Glomerular visceral epithelial cell (primary cell): Measurements from ENCODE around the gene CALN1.
"Not testable (repeated sequence)": the region's sequence is repeated elsewhere in the genome, so short reads cannot be mapped to it uniquely, and the experiment has no call there.

Source experiments
- DNase-seq: peaks from one replicate; pipeline ENCODE4 v3.0.0-alpha.2; 2016; ENCODE audit errors: extremely low spot score

CALN1 gene

DNA sequence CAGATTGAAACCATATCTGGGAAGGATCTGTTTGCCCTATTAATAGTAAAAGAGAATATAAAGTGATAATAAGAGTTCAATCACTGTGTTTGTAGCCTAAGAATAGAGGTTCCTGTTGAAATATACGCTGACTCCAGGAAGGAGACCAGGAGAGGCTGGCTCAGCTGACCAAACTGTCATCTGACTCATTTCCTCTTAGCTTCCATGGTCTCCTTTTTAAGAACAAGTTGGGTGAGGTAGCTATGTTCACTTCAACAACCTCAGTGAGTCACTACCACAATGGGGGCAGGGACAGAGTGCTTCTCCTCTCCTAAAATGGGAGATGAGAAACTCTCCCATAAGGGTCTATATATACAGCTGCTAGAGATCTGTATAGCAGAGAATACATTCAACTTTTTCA, 543.3 kb downstream of the CALN1 start:
- DNase-seq = no peak

DNA sequence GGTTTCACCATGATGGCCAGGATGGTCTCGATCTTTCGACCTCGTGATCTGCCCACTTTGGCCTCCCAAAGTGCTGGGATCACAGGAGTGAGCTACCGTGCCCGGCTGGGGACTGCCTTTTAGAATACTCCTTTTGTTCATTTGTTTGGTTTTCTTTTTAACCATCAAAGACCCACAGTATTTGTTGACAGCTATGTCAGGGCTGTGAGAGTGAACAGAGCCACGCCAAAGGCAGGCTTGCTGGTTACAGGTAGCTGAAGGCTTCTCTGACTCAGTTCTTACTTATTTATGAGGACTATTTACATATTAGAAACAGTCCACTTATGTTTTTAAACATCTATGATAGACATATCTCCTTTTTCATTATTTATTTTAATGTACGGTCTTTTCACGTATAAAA, 544.5 kb downstream of the CALN1 start:
- DNase-seq = no peak

DNA sequence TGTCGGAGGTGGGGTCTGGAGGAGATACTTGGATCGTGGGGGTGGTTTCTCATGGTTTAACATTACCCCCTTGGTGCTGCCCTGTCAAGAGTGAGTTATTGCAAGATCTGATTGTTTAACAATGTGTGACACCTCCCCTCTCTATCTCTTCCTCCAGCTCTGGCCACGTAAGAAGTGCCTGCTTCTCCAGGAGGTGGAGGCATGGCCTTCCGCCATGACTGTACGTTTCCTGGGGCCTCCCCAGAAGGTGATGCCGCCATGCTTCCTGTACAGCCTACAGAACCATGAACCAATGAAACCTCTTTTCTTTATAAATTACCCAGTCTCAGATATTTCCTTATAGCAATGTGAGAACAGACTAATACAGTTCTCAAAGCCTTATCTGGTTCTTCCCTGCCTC, 547.0 kb downstream of the CALN1 start:
- DNase-seq = no peak

DNA sequence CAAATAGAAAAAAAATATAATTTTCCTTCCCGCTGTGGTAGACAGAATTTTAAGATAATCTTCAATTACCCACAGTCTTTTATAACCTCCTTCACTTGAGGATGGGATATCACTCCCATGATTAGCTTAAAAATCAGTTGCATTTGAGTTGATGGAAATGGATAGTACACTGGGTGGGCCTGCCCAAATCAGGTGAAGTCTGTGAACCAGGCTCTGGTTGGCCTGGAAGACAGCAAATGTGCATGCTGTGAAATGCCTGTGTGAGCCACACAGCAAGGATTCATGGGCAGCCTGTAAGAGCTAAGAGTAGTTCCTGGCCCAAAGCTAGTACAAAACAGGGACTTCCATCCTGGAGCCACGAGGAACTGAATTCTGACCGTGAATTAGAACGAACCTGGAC, 548.0 kb downstream of the CALN1 start:
- DNase-seq = no peak

DNA sequence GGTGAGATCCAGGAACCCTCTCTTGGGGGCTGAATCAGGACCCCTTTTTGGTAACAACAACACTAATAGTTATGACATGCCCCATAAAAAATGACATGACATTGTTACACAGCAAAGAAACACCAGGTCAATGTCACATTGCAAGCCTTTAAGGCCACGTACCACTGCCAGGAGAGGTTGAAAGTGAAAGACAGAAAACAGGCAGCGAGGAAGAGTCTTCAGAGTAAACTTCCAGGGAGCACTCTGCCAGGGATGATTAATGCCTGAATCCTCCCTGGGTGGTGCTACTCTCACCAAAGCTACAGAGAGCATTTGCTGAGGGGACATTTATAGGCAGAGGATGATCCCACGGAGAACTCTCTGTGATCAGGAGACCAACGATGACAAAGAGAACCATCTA, 551.6 kb downstream of the CALN1 start:
- DNase-seq = no peak

DNA sequence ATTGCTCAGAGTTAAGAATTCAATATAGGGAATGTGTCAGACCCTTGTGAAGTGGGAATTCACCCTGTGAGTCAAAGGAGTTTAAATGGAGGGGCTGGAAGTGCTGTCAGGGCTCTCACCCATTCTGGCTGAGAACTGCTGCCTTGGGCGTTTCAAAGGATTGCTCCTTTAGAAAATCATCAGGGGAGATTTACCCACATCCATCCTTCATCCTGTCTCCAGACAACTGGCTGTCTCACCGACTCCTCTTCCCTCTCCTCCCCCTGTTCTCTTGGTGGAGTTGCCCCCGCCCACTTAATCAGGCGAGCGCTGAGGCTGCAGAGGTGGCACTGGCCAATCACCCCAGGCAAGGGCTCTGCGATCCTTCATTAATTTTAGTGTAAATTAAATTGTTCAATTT, 554.8 kb downstream of the CALN1 start:
- DNase-seq = no peak

DNA sequence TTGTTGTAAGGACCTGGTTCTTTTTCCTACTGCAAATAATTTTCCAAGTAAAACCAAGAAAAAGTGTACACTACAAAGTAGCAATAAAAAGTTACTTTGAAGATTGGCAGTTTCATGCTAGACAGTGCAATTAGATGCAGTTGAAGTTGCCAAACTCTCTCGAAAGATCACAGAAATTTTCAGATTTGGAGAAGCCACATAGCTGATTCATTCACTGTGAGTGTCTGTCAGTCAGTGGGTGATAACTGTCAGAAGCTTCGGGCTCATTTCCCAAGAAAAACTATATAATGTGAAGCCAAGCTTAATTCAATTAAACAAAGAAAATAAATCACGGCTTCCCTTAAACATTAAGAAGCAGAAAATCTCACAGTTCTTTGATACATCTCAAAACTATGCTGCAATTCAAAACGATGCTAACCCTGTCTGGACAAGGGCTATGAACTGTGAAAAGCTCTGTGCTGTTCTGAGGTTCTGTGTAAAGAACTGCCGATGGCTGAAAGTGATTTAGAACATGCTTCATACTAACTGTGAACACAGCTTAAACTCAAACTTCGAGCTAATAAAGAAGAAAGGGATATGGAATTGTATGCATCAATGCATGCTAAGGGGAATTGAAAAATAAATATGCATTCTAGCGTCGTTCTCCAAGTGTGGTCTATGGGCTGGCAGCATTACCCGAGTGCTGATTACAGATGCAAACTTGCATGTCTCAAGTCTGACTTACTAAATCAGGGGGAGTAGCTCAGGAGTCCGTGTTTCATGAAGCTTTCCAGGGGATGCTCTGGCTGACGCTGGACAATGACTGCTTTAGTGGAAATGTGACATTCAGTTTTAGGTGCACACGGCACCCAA, 557.4 kb downstream of the CALN1 start:
- no peak for DNase-seq

DNA sequence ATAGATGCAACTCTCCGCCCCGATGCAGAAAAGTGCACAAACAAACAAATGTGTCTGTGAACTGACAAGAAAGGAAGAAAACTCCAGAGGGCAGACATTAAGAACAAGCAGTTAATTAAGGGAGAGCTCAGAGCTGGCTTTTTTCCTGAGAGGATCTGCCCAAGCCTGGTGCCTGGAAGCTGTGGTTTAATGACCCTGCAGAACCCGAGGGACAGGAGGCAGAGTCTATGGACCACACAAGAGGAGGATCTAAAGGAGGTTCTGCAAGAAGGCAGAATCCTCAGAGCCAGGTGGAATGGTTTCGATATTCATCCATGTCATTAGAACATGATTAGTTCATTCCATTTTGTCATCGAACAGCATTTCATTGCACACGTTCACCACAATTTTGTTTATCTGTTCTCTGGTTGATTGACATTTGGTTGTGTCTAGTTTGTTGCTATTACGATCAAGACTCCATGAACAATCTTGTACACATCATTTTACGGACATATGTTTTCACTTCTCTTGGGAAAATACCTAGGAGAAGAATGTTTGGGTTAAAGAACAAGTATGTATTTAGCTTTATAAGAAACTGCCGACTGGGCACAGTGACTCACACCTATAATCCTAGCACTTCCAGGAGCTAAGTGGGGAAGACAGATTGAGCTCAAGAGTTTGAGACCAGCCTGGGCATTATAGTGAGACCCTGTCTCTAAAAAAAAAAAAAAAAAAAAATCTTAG, 560.2 kb downstream of the CALN1 start:
- DNase-seq = no peak

DNA sequence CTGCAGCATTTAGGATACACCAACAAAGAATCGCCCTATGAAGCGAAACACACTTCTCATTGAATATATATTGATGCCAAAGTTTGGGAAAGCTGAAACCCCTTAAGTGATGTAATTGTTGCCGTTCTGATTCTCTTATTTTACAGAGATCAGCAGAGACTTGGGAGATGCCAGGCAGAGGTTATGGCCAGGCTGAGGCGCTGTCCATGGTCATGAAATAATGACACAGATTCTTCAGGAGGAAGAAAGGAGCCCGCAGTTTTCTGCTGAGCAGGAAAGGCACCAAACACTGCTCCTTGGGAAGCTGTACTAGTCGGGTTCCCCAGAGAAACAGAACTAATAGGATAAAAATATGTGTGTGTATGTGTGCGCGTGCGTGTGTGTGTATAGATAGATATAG, 566.0 kb downstream of the CALN1 start:
- no peak for DNase-seq

DNA sequence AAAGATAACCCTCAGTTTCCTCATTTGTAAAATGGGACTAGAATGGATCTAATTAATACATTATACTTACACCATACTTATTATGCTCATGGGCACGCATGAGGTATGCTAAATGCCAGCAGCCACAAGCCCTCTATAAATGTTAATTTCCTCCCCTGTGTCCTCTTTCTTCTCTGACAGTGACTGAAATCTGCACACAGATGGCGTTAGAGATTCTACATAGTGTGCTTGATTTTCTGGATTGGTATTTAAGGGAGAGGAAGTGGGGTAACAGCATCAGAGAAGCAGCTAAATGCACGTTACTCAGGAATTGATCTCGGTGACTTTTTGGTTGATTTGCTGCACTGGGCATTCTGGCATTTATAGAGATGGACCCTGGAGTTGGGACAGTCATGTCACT, 568.5 kb downstream of the CALN1 start:
- DNase-seq = no peak

DNA sequence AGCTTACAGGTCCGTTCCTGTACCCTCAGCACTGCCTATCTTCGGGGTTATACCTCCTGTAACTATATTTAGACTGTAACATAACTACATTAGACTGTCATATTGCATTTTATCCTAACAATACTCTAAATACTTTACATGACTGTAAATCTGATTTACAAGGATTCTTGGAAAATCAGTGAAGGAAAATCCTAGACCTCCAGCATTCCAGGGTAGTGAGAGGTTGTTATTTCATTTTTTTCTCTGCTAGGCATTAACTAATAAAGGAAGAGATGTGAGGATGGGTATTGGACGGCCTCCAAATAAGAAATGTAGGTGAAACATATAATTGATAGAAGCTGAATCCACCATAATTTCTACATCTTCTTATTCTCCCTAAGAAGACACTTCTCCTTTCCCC, 569.4 kb downstream of the CALN1 start:
- DNase-seq = no peak

DNA sequence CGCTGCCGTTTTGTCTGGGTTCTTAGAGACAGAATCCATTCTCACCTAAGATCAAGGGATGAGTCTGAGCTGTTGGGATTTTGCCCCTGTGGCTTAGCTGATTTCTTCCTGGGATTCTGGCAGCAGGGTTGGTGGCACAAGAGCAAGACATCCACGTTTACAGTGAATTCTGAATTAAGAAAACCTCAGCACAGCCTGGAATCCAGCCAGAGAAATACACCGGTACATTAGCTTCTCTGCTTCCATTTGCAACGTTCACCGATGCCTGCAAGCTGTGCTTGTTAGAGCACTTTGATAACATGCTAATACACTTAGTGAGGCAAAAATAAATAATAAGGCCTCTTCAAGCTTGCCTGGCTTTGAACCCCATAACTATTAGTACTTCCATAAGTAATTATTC, 569.8 kb downstream of the CALN1 start:
- DNase-seq = no peak

DNA sequence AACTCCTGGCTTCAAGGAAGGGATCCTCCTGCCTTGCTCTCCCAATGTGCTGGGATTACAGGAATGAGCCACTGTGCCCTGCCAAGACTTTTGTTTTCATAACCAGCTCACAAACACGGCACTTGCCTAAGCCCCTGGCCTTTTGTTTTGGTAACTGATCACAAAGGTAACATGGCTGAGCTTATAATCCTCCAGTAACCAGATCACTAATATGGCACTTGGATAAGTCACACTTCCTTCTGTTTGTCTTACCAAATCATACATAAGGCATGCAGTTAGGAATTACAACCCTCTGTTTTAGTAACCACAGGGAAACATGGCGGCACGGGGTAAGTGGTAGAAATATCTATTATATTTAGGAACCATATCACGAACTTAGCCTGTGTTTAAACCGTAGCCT, 577.1 kb downstream of the CALN1 start:
- no peak for DNase-seq

DNA sequence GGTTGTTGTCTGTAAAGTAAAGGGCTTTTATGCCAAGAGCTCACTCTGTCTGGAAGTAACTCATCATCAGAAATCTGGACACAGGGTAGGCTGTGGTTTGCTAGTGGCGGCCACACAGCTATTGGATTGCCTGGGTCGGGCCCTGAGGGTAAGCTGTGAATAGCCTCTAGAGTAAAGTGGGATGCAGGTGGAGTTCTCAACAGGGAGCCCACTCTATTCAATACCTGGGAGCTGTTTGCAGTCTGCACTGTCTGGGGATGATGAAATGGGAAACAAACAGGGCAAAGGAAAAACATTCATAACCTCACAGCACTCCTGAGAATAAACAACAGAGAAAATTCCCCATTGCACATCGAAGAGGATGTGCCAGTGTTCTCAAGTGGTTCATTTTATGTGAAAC, 582.6 kb downstream of the CALN1 start:
- no peak for DNase-seq

DNA sequence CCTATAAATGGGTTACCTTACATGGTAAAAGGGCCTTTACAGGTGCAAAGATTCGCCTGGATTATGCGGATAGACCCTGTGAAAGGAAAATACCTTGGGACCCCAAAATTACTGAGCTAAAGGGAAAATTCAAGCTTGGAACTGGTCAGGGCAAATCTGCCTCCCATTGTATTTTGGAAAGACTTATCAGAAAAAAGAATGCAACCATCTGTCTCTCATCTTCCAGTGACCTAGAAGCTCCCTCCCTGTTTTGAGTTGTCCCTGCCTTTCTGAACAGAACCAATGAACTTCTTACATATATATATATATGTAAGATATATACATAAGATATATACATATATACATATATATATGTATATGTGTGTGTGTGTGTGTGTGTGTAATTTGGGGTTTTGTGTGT, 583.8 kb downstream of the CALN1 start:
- no peak for DNase-seq

DNA sequence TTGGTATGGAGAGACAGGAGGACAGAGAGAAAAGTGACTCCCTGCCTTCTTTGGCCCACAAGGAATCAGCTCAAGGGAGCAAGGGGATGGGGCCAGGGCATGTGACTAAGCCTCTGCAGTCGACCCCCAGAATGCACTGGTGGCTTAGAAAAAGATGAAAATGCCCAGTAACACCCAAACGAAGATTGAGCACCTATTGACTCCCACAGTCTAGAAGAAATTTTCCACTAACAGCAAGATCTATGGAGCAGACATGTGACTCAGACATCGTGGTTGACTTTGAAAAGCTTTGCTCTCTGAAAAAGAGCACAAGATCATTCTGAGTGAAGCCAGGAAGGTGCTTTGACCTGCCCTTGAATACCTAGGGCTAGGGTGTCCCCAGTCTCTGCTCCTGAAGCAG, 586.0 kb downstream of the CALN1 start:
- DNase-seq = no peak

DNA sequence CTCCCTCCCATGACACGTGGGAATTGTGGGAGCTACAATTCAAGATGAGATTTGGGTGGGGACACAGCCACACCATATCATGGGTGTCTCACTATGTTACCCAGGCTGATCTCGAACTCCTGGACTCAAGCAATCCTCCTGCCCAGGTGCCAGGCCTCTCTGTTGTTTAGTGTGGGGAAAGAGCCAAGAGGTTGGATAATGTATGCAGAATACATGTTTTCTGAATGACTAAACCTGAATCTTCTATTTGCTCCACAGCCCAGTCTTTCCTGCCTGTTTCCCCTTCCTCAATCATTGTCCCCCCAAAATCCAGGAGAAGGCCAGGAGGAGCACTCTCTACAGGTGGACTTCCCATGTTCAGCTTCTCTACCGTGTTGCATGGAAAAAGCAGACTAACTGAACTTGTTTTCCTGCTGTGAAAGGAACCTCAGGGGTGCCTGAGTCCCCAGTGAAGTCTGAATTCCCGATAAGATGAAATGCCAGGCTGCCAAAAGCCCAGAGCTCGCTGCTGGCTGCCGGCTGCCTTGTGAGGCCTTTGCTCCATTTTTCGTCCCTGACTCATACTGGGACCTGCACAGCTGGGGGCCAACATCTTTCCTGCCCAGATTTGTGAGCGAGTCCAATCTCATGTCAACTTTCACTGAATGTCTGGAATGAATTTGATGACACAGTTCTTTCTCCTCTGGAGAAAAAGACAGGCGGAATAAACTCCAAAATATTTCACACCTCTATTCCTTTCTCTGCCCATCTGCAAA, 588.0 kb downstream of the CALN1 start:
- no peak for DNase-seq

DNA sequence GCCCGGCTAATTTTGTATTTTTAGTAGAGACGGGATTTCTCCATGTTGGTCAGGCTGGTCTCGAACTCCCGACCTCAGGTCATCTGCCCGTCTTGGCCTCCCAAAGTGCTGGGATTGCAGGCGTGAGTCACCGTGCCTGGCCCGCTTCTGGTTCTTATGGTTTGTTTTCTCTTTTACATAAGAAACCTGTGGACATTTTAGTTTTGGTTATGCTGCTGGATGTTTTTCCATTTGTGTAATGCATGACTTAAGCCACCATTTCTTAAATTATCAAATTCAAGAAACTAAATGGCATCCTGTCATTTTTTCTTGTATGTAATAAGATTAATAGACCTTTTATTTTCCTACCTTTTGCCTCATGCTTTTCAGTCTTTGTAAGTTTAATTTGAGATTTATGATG, 589.7 kb downstream of the CALN1 start:
- not testable (repeated sequence) for DNase-seq

DNA sequence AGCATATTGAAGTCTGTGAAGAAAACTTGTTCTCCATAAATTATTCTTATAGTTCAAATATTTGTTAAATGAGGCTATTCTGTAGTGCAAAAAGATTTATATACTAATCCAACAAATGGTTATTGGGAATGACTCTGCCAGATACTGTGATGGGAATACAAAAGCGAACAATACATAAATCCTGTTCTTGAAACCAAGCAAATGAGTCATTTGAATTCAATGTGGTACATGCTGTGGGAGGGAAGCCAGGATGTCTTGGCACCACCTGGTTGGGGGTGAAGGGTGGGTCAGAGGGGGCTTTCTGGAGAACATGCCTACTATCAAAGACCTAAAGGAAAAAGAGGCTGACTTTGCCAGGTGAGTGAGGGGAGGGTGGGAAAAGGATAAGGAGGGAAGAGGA, 594.2 kb downstream of the CALN1 start:
- no peak for DNase-seq

DNA sequence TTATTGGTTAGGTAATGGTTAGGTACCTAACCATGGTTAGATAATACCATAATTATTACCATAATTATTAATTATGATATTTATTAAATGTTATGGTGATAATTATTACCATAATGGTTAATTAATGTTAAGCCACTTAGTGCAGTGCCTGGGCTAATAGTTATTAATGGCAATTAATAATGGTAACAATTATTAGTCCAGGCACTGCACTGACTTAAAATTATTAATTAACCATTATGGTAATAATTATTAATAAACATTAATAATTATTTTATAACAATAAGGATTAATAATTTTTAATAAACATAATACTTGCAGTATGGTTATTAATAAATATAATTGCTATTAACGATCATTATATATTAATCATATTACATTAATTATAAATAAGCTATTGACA, 604.0 kb downstream of the CALN1 start:
- DNase-seq = no peak

DNA sequence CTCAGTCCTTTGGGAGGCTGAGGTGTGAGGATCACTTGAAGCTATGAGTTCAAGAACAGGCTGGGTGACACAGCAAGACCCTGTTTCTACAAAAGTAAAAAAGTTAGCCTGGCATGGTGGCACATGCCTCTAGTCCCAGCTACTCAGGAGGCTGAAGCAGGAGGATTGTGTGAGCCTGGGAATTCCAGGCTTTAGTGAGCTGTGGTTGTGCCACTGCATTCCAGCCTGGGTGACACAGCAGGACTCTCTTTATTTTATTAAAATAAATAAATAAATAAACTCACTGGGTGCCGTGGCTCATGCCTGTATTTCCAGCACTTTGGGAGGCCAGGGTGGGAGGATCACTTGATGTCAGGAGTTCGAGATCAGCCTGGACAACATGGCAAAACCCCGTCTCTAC, 607.9 kb downstream of the CALN1 start:
- no peak for DNase-seq

DNA sequence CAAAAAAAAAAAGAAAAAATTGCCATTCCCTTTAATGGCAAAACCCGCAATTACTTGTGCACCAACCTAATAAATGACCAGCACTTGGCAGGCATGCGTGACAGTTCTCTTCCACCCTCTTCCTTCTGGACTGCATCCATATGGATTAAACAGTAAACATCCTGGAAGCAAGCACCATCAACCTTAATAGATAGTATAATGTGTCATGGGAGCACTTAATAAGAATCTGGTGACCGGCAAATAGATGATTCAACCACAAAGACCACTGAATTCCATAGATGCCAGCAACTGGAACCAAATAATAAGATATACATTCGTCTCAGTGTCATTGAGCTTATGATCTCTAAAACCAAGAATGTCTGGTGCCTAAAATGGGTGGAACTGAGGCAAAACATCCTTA, 610.2 kb downstream of the CALN1 start:
- DNase-seq = no peak

DNA sequence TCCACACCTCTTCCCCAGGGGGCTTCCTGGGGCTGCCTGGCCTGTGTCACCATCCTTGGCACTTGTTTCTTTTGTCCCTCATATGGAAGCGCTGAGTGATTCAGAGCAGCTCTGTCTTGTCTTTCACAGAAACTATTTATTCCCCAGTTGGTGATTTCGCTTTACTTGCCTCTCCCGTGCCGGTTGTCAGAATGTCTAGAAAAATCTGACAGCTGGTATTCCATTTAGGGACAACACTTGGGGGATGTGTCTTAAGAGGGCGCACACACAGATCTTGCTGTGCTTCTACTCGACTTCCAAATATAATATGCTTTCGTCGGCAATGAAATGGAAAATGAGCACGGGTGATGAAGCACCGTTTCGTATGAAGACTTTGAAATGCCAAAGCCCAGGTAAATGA, 611.8 kb downstream of the CALN1 start:
- DNase-seq = no peak
